Activated CD4-positive, alpha-beta T cell treated with anti-CD3 and anti-CD28 coated beads for 4 hours (primary cell): ENCODE results near the gene ZNF429.
"Not testable (repeated sequence)": the region's sequence is repeated elsewhere in the genome, so short reads cannot be mapped to it uniquely, and the experiment has no call there.

Experiments
- DNase-seq, 2 donors: peaks; one replicate each; pipeline ENCODE4 v3.0.0-alpha.2; 2020

ZNF429 gene

GRCh38 chr19:21505459-21506451 lies at the start of gene ZNF429:
ZNF429 (plus strand) TSS chr19:21505602; CDS start chr19:21505772, 170 bp downstream.
- DNase-seq = peak; percentile 86 to 92

- no peak for DNase-seq
Observed at GRCh38 chr19:21460686-21461085, 44.7 kb upstream of the ZNF429 start.

DNA sequence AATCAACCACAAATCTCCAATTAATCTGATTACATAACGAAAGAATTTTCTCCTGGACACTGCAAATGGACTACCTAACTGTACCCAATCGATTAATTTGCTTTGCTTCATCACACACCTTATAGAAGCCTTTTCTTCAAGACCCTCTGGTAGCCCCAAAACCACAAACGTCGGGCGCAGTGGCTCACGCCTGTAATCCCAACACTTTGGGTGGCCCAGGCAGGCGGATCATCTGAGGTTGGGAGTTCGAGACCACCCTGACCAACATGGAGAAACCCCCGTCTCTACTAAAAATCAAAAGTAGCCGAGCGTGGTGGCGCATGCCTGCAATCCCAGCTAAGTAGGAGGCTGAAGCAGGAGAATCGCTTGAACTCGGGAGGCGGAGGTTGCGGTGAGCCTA lies 42.9 kb upstream of the ZNF429 start:
- DNase-seq = no peak

- DNase-seq = peak in 1 of 2 donors; percentile 3
Observed at GRCh38 chr19:21463449-21464105, 41.8 kb upstream of the ZNF429 start.

DNA sequence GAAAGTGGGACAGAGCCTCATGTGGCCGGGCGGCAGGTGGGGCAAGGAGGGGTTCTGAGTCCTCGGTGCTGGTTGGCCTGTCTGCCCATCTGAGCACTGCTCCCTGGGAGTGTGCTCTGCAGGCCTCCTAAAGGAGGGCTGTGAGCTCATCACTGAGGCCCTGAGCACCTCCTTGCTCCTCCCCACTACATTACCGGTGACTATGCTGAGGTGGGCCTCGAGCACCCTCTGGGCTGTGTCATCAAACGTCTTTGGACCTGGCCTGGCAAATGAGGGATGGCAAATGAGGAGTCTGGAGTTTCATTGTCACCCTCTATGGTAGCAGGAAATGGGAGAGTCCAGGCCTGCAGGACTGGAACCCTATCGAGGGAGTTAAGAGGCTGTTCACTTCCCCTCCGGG lies 38.8 kb upstream of the ZNF429 start:
- no peak for DNase-seq

GRCh38 chr19:21468791-21469190 lies 36.6 kb upstream of the ZNF429 start:
- DNase-seq = no peak

DNA sequence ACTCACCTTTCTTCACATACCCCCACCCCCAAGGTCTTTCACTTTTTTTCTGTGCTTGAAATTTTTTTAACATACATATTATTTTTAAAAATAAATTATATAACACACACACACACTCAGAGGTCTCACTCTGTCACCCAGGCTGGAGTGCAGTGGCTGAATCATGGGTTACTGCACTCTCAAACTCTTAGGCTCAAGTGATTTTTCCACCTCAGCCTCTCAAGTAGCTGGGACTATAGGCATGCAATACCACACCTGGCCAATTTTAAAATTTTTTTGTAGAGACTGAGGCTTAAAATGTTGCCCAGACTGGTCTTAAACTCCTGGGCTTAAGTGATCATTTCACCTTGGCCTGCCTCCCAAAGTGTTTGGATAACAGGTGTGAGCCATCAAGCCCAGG lies 32.9 kb upstream of the ZNF429 start:
- no peak for DNase-seq

DNA sequence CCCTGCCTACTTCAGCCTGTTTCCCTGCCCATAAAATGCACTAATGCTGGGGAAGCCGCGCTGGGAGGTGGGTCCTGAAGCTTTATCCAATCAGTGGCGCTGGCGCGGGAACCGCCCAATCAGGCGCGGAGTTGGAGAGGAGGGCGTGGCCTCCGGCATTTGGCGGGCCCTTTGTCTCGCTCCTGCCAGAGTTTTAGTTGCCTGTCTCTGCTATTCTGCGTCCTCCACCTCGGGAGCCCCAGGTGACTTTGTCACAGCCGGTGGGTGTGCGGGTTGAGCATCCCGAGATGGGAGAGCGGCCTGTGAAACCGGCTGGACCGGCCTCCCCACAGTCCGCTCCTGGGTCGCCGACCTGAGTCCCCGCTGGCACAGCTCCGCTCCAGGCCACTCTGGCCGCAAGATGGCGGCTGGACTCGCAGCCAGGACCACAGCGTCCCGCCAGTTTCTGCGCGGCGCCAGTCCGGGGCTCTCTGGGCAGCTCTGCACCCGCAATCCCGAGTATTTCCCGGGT lies 30.7 kb upstream of the ZNF429 start:
- DNase-seq = peak; percentile 48 to 61

GRCh38 chr19:21482361-21482760 lies 23.0 kb upstream of the ZNF429 start:
- DNase-seq = not testable (repeated sequence)

DNA sequence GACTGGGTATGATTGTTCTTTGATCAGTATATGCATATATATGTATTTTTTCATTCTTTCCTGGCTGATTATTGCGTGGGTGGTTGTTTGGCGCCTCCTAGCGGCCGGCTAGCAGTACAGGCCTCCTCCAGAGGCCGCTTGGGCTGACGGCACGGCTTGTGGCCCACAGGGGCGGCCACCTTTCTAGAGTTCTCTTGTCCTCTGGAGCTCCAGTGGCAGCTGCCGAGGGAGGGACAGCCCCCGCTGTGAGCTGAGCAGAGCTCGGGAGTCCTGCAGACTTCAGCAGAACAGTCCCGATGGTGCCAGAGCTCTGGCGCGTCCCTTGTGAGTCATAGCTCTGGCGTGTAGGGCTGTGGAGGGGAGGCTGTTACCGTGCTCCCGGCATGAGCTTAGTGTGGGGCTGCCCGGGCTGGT lies 22.5 kb upstream of the ZNF429 start:
- DNase-seq = peak; percentile 51 to 58

DNA sequence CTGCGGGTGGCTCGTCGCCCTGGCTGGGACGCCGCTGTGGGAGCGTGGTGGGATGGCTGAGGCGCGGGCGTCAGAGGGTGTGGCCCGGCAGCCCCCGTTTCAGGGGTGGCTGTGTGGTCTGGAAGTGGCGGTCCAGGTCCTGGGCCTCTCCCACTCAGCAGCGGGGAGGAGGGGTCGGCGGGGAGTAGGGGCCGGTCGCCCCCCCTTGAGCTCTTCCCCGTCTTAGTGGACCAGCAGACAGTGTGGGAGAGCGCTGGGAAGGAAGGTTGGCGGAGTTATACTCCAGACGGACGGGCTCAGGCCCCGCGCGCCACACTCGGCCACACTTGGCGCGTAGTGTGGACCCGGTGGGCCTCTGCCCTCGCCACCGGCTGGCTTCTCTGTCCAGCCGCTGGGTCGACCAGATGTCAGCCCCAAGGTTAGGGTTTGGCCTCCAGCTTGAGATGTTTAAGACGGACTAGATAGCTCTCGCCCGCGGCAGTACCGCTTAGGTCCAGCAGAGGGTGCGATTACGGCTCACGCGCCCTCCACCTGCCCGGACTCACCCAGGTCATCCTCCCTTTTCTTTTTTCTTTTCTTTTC lies 21.7 kb upstream of the ZNF429 start:
- peak; percentile 20 to 58 for DNase-seq

DNA sequence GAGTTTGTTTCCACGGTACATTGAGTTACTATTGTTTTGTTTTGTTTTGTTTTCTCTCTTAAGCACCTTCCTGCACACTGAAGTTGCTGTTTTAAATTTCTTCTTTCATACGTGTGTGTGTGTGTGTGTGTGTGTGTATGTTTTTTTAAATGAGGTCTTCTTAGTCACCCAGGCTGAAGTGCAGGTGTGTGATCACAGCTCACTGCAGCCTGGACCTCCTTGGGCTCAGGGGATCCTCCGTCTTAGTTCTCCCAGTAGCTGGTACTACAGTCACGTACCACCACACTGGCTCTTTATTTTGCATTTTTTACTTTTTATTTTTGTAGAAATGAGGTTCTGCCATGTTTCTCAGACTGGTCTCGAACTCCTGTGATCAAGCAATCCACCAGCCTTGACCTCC lies 20.8 kb upstream of the ZNF429 start:
- DNase-seq = no peak

GRCh38 chr19:21485926-21486325 lies 19.5 kb upstream of the ZNF429 start:
- DNase-seq = no peak

GRCh38 chr19:21487969-21488368 lies 17.4 kb upstream of the ZNF429 start:
- DNase-seq = no peak

- DNase-seq = no peak
Observed at GRCh38 chr19:21491146-21491545, 14.3 kb upstream of the ZNF429 start.

DNA sequence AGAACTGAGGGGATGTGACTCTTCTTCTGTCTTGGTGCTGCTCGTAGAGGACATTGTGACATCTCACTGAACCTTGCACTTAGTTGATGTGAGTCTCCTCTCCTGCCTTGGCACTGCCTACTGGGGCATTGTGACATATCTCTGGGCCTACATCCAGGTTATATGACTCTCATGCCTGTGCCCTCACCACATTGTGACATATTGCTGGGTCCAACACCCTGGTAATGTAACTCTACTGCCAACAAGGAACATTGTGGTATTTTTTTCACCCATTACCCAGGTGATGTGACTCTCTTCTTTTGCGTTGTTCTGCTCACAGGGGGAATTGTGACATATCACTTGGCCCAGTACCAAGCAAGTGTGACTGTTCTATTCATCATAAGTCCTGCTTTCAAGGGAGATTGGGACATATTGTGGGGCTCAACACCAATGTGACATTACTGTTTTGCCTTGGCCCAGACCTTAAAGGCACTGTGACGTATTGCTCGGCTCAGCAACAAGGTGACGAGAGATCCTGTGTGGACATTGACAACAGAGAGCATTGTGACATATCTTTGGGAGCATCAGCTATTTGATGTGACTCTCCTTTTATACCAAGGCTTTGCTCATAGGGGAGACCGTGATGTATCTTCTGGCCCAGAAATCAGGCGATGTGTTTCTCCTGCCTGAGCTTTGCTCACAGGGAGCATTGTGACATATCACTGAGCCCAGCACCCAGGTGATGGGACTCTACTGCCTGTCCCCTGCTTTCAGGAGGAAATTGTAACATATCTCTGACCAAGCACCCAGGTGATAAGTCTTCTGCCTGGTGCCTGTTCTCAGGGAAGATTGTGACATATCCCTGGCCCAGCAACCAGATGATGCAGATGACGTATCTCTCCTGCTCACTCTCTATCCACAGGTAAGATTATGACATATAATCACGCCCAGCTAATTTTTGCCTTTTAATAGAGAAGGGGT lies 12.2 kb upstream of the ZNF429 start:
- DNase-seq = no peak

DNA sequence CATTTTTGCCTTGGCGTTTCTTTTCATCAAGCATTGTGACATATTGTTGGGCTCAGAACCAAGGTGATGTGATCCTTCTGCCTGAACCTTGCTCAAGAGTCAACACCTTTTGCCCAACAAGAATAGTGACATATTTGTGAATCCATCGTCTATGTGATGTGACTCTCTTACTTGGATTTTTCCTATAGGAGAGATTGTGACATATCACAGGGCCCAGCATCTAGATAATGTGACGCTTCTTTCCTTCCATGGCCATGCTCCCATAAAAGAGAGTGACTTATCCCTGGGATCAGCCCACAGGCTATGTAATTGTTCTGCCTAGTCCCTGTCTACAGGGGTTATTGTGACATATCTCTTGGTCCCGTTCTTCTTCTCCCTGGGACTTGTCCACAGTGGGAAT lies 8.5 kb upstream of the ZNF429 start:
- DNase-seq = no peak

- DNase-seq = no peak
Observed at GRCh38 chr19:21498651-21499050, 6.8 kb upstream of the ZNF429 start.

DNA sequence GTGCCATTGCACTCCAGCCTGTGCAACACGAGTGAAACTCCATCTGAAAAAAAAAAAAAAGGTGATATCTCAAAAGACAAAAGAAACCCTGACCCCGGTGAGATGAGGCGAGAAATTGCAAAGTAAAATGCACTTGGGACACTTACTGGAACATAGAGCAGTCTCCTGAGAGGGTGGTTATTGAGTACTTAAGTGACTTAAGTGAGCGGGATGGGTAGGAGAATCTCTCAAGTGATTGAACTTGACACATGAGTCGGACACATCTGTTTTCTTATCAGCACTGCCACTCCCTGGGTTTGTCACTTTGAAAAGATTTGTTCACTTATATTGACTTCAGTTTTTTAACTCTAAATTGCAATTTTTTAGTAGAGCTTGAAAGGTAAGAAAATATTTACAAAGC lies 2.8 kb downstream of the ZNF429 start:
- DNase-seq = no peak

GRCh38 chr19:21511058-21511457 lies 5.7 kb downstream of the ZNF429 start:
- DNase-seq = not testable (repeated sequence)

- DNase-seq = not testable (repeated sequence)
Observed at GRCh38 chr19:21512609-21513008, 7.2 kb downstream of the ZNF429 start.

- no peak for DNase-seq
Observed at GRCh38 chr19:21513651-21514050, 8.2 kb downstream of the ZNF429 start.
